IMR-90 (cell line): ENCODE results near the gene RASGEF1C. TPM values are rescaled to one million over a fixed set of nuclear protein-coding genes. Genes with fewer than 3 reads are reported as not detected.

Experiments
- ATAC-seq: fragments of 200-7000 bp; cut with Tn5 transposase; 2 replicates; pipeline ENCODE4 v1.9.1; 2020; ENCODE audit warnings: low read depth, mild to moderate bottlenecking, moderate library complexity
- BruUV-seq: library from RNA; stranded (reverse); fragments of 400-500 nt; replicated peaks from 2 replicates; lab custom pipeline; 2021; lab: Mats Ljungman, UMichigan
- CTCF ChIA-PET: fragments of 300-600 bp; formaldehyde crosslinking; extraction: SDS; loops from one replicate; lab custom pipeline; 2021; ENCODE audit warnings: antibody characterized with exemption; lab: Yijun Ruan, JAX
- POLR2A ChIA-PET: fragments of 300-600 bp; sonication (Branson Sonifier 250); formaldehyde crosslinking; loops from one replicate; lab custom pipeline; 2022; ENCODE audit warnings: antibody characterized with exemption; ENCODE audit not compliant: unreplicated experiment; lab: Charles Lee
- DNase-seq: peaks from one replicate; pipeline ENCODE4 v3.0.0; 2013
- H2AFZ ChIP-seq: replicated peaks from 2 replicates; pipeline ENCODE3; 2013; ENCODE audit warnings: low read length, mild to moderate bottlenecking; ENCODE audit not compliant: poor library complexity
- H2AK5ac ChIP-seq: 2 replicates; pipeline ENCODE4 v1.6.1; 2013; ENCODE audit warnings: low read depth, low read length, inconsistent platforms
- H2AK9ac ChIP-seq: replicated peaks from 2 replicates; pipeline ENCODE3; 2013; ENCODE audit warnings: mild to moderate bottlenecking, low read depth, low read length, moderate library complexity; ENCODE audit not compliant: poor library complexity
- H2BK120ac ChIP-seq: 2 replicates; pipeline ENCODE4 v1.6.1; 2013; ENCODE audit warnings: low read depth, low read length, inconsistent platforms
- H2BK15ac ChIP-seq: 3 replicates; pipeline ENCODE4 v1.6.1; 2013; ENCODE audit warnings: low read depth, low read length, inconsistent platforms
- H2BK20ac ChIP-seq: 2 replicates; pipeline ENCODE4 v1.6.1; 2013; ENCODE audit warnings: low read depth, mild to moderate bottlenecking, inconsistent platforms, low read length, moderate library complexity
- H2BK5ac ChIP-seq: 2 replicates; pipeline ENCODE4 v1.6.1; 2013; ENCODE audit warnings: mild to moderate bottlenecking, low read depth, low read length, inconsistent platforms; ENCODE audit not compliant: poor library complexity, severe bottlenecking
- H3K14ac ChIP-seq: replicated peaks from 2 replicates; pipeline ENCODE4 v1.6.1; 2013; ENCODE audit warnings: low read depth, low read length, inconsistent platforms
- H3K18ac ChIP-seq: 2 replicates; pipeline ENCODE4 v1.6.1; 2013; ENCODE audit warnings: low read depth, low read length, control low read depth
- H3K23ac ChIP-seq: 2 replicates; pipeline ENCODE4 v1.6.1; 2013; ENCODE audit warnings: low read depth, low read length, inconsistent platforms
- H3K27ac ChIP-seq: 2 replicates; pipeline ENCODE4 v1.5.1; 2013; ENCODE audit warnings: mild to moderate bottlenecking, control low read depth, low read length; ENCODE audit not compliant: insufficient read depth
- H3K27me3 ChIP-seq: 2 replicates; pipeline ENCODE4 v1.6.1; 2013; ENCODE audit warnings: low read length; ENCODE audit not compliant: control insufficient read depth, insufficient read depth
- H3K36me3 ChIP-seq: 2 replicates; pipeline ENCODE4 v1.6.1; 2013; ENCODE audit warnings: low read length, mixed read lengths; ENCODE audit not compliant: control insufficient read depth, insufficient read depth
- H3K4ac ChIP-seq: 2 replicates; pipeline ENCODE4 v1.6.1; 2013; ENCODE audit warnings: low read depth, low read length, inconsistent platforms
- H3K4me1 ChIP-seq: 2 replicates; pipeline ENCODE4 v1.6.1; 2013; ENCODE audit warnings: low read length, mixed read lengths; ENCODE audit not compliant: control insufficient read depth, insufficient read depth
- H3K4me2 ChIP-seq: 2 replicates; pipeline ENCODE4 v1.6.1; 2013; ENCODE audit warnings: low read depth, mild to moderate bottlenecking, control low read depth, low read length, moderate library complexity
- H3K4me3 ChIP-seq: 2 replicates; pipeline ENCODE4 v1.5.1; 2013; ENCODE audit warnings: low read depth, mild to moderate bottlenecking, control low read depth, low read length, moderate library complexity; ENCODE audit not compliant: insufficient read depth
- H3K56ac ChIP-seq: 2 replicates; pipeline ENCODE4 v1.6.1; 2013; ENCODE audit warnings: low read length, inconsistent platforms; ENCODE audit not compliant: insufficient read depth; ENCODE audit errors: extremely low read depth
- H3K79me1 ChIP-seq, 2 experiments: 2 replicates each; pipeline ENCODE4 v1.6.1; 2013; ENCODE audit warnings: low read length in 2 of 2, inconsistent platforms in 1 of 2, low read depth in 1 of 2
- H3K9ac ChIP-seq: 2 replicates; pipeline ENCODE4 v1.6.1; 2013; ENCODE audit warnings: low read depth, low read length, control low read depth
- H3K9me1 ChIP-seq: 2 replicates; pipeline ENCODE4 v1.6.1; 2013; ENCODE audit warnings: low read length, inconsistent platforms; ENCODE audit not compliant: insufficient read depth
- H3K9me3 ChIP-seq: 2 replicates; pipeline ENCODE4 v1.6.1; 2013; ENCODE audit warnings: low read length; ENCODE audit not compliant: control insufficient read depth, insufficient read depth
- H4K20me1 ChIP-seq: 2 replicates; pipeline ENCODE4 v1.6.1; 2013; ENCODE audit warnings: low read length, inconsistent platforms; ENCODE audit not compliant: insufficient read depth
- H4K5ac ChIP-seq: 2 replicates; pipeline ENCODE4 v1.6.1; 2013; ENCODE audit warnings: mild to moderate bottlenecking, low read depth, low read length, control low read depth
- H4K8ac ChIP-seq, 2 experiments: 2 replicates each; pipeline ENCODE4 v1.6.1; 2013; ENCODE audit warnings: low read depth in 2 of 2, low read length in 2 of 2, control low read depth in 1 of 2, inconsistent platforms in 1 of 2
- H4K91ac ChIP-seq: 2 replicates; pipeline ENCODE4 v1.6.1; 2013; ENCODE audit warnings: low read depth, low read length, inconsistent platforms; ENCODE audit not compliant: insufficient read depth
- BHLHE40 ChIP-seq: fragments of 150-350 bp; IDR thresholded peaks from 2 replicates; pipeline ENCODE4 v1.6.1; 2016; ENCODE audit warnings: mild to moderate bottlenecking, low read depth, low read length
- CEBPB ChIP-seq: IDR thresholded peaks from 2 replicates; pipeline ENCODE4 v1.6.1; 2012; ENCODE audit warnings: low read depth, low read length, improper control_type of control experiment
- CHD1 ChIP-seq: IDR thresholded peaks from 2 replicates; pipeline ENCODE4 v1.6.1; 2012; ENCODE audit warnings: low read depth, low read length, improper control_type of control experiment
- FOS ChIP-seq: fragments of 150-350 bp; IDR thresholded peaks from 2 replicates; pipeline ENCODE4 v1.6.1; 2016; ENCODE audit warnings: low read depth, low read length
- MAFK ChIP-seq: IDR thresholded peaks from 2 replicates; pipeline ENCODE4 v1.6.1; 2012; ENCODE audit warnings: low read depth, low read length, improper control_type of control experiment
- MAZ ChIP-seq: IDR thresholded peaks from 2 replicates; pipeline ENCODE4 v1.6.1; 2012; ENCODE audit warnings: low read depth, mild to moderate bottlenecking, low read length, improper control_type of control experiment, moderate library complexity, borderline replicate concordance
- MXI1 ChIP-seq: IDR thresholded peaks from 2 replicates; pipeline ENCODE4 v1.6.1; 2012; ENCODE audit warnings: low read depth, mild to moderate bottlenecking, low read length, moderate library complexity, borderline replicate concordance
- POLR2A ChIP-seq: IDR thresholded peaks from 2 replicates; pipeline ENCODE4 v1.6.1; 2012; ENCODE audit warnings: mild to moderate bottlenecking, low read depth, low read length
- RAD21 ChIP-seq: IDR thresholded peaks from 2 replicates; pipeline ENCODE4 v1.6.1; 2012; ENCODE audit warnings: low read length, improper control_type of control experiment
- RCOR1 ChIP-seq: IDR thresholded peaks from 2 replicates; pipeline ENCODE4 v1.6.1; 2012; ENCODE audit warnings: mild to moderate bottlenecking, low read length, improper control_type of control experiment; ENCODE audit not compliant: insufficient replicate concordance
- RFX5 ChIP-seq: IDR thresholded peaks from 2 replicates; pipeline ENCODE4 v1.8.0; 2012; ENCODE audit warnings: low read depth, mild to moderate bottlenecking, low read length, moderate library complexity
- SMC3 ChIP-seq: fragments of 150-350 bp; IDR thresholded peaks from 2 replicates; pipeline ENCODE4 v1.6.1; 2016; ENCODE audit warnings: low read depth, mild to moderate bottlenecking, antibody characterized with exemption, low read length, moderate library complexity
- WGBS, 2 experiments: methylation state at CpG; one replicate each; pipeline versions ENCODE4 v1.1.5 to v1.1.7; 2013; ENCODE audit warnings: missing lambda C conversion rate in 2 of 2; ENCODE audit not compliant: insufficient read length in 1 of 2; ENCODE audit errors: extremely low coverage in 2 of 2; 5-methylcytosine and 5-hydroxymethylcytosine counted together
- dilution Hi-C: fragments of 300-500 bp; cut with HindIII; formaldehyde crosslinking; loops from one replicate; pipeline ENCODE4 v1.14.3; 2018; ENCODE audit warnings: low sequenced_read_pairs; ENCODE audit not compliant: unreplicated experiment
- in situ Hi-C: fragments of 300-500 bp; cut with MboI; formaldehyde crosslinking; loops from 3 replicates; pipeline ENCODE4 v1.14.3; 2019; ENCODE audit warnings: low sequenced_read_pairs, inconsistent platforms, mixed read lengths
- intact Hi-C: fragments of 100-400 bp; cut with micrococcal nuclease; formaldehyde crosslinking; loops from 2 replicates; pipeline ENCODE4 v1.10.0; 2022
- polyA plus RNA-seq, 3 experiments: library from polyadenylated mRNA; depleted of rRNA; stranded (reverse); fragments of >200 nt; gene quantifications; 2 replicates each; pipeline ENCODE4 v1.2.3, GENCODE V29; 2012; ENCODE audit warnings: low replicate concordance in 1 of 3
- total RNA-seq: library from RNA; depleted of rRNA; stranded (reverse); fragments of >200 nt; gene quantifications from 2 replicates; pipeline ENCODE4 v1.2.3, GENCODE V29; 2012
- TF ChIP-seq, protein P1 (sequence below): conservative IDR thresholded peaks from 2 replicates; pipeline ENCODE4 v1.5.1; 2012; ENCODE audit warnings: mild to moderate bottlenecking, low read depth, low read length, improper control_type of control experiment
- TF ChIP-seq, protein P2 (sequence below): fragments of 150-350 bp; IDR thresholded peaks from 2 replicates; pipeline ENCODE4 v1.6.1; 2017; ENCODE audit warnings: mild to moderate bottlenecking, antibody characterized with exemption, low read length, low read depth
- TF ChIP-seq, protein P3 (sequence below): fragments of 150-350 bp; IDR thresholded peaks from 2 replicates; pipeline ENCODE4 v1.6.1; 2016; ENCODE audit warnings: low read depth, mild to moderate bottlenecking, low read length, moderate library complexity, borderline replicate concordance

Gene RASGEF1C
- total and polyA plus RNA-seq, 2 of the 4 experiments (the other 2 are of a cell fraction), result not detected

DNA sequence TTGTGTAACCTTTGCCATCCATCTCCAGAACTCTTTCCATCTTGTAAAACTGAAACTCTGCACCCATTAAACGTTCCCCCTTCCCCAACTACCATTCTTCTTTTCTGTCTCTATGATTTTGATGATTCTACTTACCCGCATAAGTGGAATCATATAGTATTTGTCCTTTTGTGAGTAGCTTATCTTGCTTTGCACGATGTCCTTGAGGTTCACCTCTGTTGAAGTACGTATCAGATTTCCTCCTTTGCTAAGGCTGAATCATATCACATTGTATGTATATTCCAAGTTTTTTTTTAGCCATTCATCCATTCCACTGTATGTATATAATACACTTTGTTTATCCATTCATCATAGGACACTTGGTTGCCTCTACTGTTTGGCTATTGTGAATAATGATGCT, 134.5 kb downstream of the RASGEF1C start:
- H2BK20ac ChIP-seq, result no peak overlapping the region
- peaks cover 13 to 17% of the 10 kb centered on the region in 2 experiments for H3K79me1 ChIP-seq
- no peak overlapping the region for H3K56ac ChIP-seq
- DNase-seq (peak; percentile 49), ATAC-seq (no peak)
- H4K91ac ChIP-seq, result no peak overlapping the region
- no peak overlapping the region for H4K8ac ChIP-seq
- ChIA-PET CTCF (no interaction called here), POLR2A (no interaction called here)
- no peak overlapping the region for H2AK5ac ChIP-seq
- H2AK9ac ChIP-seq, result no peak overlapping the region
- H3K4me3 ChIP-seq, result no peak overlapping the region
- no peak overlapping the region for H3K23ac ChIP-seq
- H3K27ac ChIP-seq, result no peak overlapping the region
- H2BK5ac ChIP-seq, result no peak overlapping the region
- H3K36me3 ChIP-seq, result no peaks in the 10 kb centered on the region
- H2BK120ac ChIP-seq, result no peak overlapping the region
- peaks cover 7% of the 10 kb centered on the region; the same call in 1 of the 2 replicates for H3K27me3 ChIP-seq
- H3K9me3 ChIP-seq, result peaks cover 3% of the 10 kb centered on the region; the same call in 1 of the 2 replicates
- H3K9ac ChIP-seq, result no peak overlapping the region
- H2BK15ac ChIP-seq, result no peak overlapping the region
- H4K5ac ChIP-seq, result no peak overlapping the region
- no peak overlapping the region for H3K4ac ChIP-seq
- no CpG with 5 or more reads among the region's 4 CpGs for WGBS, 2 experiments
- peaks cover 5% of the 10 kb centered on the region; the same call in 1 of the 2 replicates for H3K9me1 ChIP-seq
- TF ChIP-seq MAZ (no peak), MAFK (no peak), SMC3 (no peak), POLR2A (no peak), MXI1 (no peak), RAD21 (no peak), CHD1 (no peak), FOS (no peak), BHLHE40 (no peak), CEBPB (no peak), RCOR1 (no peak), RFX5 (no peak)
- TF ChIP-seq, protein P1, sequence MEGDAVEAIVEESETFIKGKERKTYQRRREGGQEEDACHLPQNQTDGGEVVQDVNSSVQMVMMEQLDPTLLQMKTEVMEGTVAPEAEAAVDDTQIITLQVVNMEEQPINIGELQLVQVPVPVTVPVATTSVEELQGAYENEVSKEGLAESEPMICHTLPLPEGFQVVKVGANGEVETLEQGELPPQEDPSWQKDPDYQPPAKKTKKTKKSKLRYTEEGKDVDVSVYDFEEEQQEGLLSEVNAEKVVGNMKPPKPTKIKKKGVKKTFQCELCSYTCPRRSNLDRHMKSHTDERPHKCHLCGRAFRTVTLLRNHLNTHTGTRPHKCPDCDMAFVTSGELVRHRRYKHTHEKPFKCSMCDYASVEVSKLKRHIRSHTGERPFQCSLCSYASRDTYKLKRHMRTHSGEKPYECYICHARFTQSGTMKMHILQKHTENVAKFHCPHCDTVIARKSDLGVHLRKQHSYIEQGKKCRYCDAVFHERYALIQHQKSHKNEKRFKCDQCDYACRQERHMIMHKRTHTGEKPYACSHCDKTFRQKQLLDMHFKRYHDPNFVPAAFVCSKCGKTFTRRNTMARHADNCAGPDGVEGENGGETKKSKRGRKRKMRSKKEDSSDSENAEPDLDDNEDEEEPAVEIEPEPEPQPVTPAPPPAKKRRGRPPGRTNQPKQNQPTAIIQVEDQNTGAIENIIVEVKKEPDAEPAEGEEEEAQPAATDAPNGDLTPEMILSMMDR, result no peak
- TF ChIP-seq, protein P2, sequence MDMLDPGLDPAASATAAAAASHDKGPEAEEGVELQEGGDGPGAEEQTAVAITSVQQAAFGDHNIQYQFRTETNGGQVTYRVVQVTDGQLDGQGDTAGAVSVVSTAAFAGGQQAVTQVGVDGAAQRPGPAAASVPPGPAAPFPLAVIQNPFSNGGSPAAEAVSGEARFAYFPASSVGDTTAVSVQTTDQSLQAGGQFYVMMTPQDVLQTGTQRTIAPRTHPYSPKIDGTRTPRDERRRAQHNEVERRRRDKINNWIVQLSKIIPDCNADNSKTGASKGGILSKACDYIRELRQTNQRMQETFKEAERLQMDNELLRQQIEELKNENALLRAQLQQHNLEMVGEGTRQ, result no peak
- TF ChIP-seq, protein P3, sequence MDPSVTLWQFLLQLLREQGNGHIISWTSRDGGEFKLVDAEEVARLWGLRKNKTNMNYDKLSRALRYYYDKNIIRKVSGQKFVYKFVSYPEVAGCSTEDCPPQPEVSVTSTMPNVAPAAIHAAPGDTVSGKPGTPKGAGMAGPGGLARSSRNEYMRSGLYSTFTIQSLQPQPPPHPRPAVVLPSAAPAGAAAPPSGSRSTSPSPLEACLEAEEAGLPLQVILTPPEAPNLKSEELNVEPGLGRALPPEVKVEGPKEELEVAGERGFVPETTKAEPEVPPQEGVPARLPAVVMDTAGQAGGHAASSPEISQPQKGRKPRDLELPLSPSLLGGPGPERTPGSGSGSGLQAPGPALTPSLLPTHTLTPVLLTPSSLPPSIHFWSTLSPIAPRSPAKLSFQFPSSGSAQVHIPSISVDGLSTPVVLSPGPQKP, result no peak
- intact Hi-C loops, result loop anchor here (5.0 kb wide), 1 partner anchor 167 kb away; the partner anchor contains the start of gene TBC1D9B
- peaks cover 10% of the 10 kb centered on the region; the same call in 1 of the 2 replicates for H4K20me1 ChIP-seq
- peaks cover 8% of the 10 kb centered on the region for H3K4me1 ChIP-seq
- in situ Hi-C loops, result no loop called here
- no peak overlapping the region for H2AFZ ChIP-seq
- no peak overlapping the region for H3K14ac ChIP-seq
- no TSS peak for BruUV-seq
- no peak overlapping the region for H3K18ac ChIP-seq
- no peak overlapping the region for H3K4me2 ChIP-seq
- dilution Hi-C loops, result no loop called here
